Erythroblast (primary cell): ENCODE measurements around the gene SMIM20.

Source experiments
- DNase-seq, 2 experiments: peaks; one replicate each; lab custom pipeline; 2025; lab: John Stamatoyannopoulos, UW
- GATA1 ChIP-seq: IDR thresholded peaks from 2 replicates; pipeline ENCODE4 v1.6.1; 2011; ENCODE audit warnings: low read depth, mild to moderate bottlenecking, control low read depth, low read length, moderate library complexity
- POLR2A ChIP-seq: IDR thresholded peaks from 2 replicates; pipeline ENCODE4 v1.6.1; 2011; ENCODE audit warnings: mild to moderate bottlenecking, low read length

Gene SMIM20

DNA sequence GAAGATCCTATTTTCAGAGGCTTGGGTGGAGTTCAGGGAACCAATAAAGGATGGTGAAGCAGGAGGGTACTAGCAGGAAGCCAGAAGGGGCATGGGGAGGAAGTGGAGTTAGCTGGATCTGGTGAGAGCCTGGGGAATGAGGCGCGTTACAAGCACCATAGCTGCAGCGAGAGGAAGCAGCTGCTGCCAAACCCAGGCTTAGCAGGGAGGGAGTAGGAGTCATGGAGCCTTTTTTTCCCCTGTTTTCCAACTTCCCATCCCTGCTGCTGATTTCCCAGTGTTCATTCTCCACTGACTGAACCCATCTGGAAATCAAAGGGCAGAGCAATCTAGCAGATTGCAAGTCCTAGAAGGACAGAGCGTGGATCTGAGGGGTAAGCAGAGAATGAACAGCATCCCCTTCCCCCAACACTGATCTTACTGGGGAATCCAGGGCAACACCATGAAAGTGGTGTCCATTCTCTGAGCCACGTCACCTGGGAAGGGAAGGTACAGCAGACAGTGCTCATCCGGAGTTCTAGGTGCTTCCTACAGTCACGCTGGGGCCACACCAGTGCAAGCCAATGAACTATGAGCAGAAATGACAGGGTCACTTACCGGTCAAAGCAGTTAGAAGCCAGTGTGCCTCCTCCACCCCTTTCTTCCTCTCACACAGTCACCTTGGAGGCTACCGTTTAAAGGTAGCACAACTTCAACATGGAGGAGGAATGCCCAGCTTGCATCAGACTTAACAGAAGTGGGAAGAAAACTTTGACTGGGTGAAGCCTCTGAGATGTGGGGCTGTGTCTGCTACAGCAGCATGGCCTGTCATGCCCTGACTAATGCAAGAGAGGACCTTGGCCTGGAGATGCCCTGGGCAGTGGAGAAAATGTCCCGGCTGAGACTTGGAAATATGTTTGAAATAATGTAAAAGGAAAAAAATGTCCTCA, 36.7 kb downstream of the SMIM20 start:
- DNase-seq: no peak
- no peak for TF ChIP-seq GATA1

DNA sequence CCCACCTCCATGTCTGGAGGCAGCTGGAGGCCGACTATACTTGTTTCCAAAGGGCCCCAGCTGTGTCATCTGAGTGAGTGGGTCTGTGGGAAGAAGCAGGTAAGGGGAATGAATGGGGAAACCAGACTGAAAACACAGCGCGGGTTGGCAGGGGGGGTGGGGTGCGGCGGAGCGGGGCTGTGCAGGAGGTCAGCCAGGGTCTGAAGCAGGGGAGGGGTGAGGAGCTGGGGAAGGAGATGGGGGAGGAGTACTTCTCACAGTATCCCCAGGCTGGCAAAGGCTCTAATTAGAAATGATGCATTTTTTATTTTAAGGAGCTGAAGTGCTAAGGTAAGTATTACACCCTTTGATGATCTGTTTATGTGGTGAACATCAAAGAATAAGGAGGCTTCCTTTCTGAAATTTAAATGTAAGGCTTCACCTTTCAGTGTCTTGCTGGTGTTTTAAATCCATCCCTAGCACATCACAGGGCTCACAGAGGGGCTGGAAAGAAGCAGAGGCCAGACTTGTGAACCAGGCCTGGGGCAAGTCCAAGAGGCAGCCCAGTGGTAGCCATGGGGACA, 37.5 kb downstream of the SMIM20 start:
- TF ChIP-seq GATA1: no peak
- no peak for TF ChIP-seq POLR2A
- DNase-seq: no peak

- TF ChIP-seq POLR2A: no peak
- TF ChIP-seq GATA1: no peak
- DNase-seq: no peak
Observed at GRCh38 chr4:25953740-25954139, 39.7 kb downstream of the SMIM20 start.

GRCh38 chr4:25954293-25954904, 40.4 kb downstream of the SMIM20 start:
- DNase-seq: no peak
- TF ChIP-seq POLR2A: no peak
- TF ChIP-seq GATA1: no peak

GRCh38 chr4:25955705-25956104, 41.7 kb downstream of the SMIM20 start:
- no peak for DNase-seq
- TF ChIP-seq POLR2A: no peak
- TF ChIP-seq GATA1: no peak

- TF ChIP-seq GATA1 (no peak), POLR2A (no peak)
- no peak for DNase-seq
Observed at GRCh38 chr4:25956260-25956659, 42.2 kb downstream of the SMIM20 start.

DNA sequence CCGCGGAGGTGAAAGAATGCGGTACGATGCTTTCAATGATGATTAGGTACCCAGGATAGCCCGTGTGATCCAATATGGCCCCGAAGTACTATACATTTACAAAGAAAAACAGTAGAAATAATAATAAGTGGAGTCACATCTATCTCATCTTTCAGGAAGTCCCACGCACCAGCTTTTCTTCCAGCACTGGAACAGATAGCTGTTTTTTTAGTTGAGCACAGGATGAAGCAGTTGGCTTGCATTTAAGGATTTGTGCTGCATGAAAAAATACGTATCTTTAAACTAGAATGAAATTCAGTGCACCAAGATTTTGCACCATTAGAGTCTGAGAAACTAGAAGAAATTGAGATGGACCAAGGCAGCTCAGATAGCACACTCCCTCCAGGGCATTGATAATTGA, 44.1 kb downstream of the SMIM20 start:
- no peak for DNase-seq
- TF ChIP-seq GATA1 (no peak), POLR2A (no peak)

DNA sequence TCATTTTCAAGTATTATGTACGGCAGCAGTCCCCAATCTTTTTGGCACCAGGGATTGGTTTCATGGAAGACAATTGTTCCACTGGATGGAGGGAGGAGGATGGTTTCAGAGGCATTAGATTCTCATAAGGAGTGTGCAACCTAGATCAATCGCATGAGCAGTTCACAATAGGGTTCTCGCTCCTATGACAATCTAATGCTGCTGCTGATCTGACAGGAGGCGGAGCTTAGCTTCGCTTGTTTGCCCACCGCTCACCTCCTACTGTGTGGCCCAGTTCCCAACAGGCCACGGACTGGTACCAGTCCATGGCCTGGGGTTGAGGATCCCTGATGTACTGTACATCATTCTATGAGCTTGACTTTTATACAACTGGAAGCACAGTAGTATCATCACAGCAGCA, 48.4 kb downstream of the SMIM20 start:
- DNase-seq: no peak
- no peak for TF ChIP-seq POLR2A
- TF ChIP-seq GATA1: no peak

DNA sequence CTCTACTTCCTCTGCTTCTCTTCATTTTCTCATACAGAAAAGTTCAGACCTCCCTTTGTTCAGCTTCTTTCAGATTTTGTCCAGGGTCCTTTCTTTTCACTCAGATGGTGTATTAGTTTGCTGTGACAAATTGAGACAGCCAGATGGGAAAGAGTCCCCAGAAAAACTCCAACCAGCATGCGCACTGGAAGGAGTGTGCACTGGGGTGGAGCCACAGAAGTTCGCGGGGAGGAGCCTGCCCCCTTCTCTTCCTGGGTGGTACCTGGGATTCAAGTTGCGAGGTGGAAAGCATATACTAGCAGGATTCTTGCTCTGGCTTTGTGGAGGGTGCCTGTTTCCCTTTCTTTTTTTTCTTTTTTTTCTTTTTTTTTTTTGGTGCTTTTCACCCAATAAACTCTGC, 51.6 kb downstream of the SMIM20 start:
- no peak for DNase-seq
- TF ChIP-seq POLR2A (no peak), GATA1 (no peak)

DNA sequence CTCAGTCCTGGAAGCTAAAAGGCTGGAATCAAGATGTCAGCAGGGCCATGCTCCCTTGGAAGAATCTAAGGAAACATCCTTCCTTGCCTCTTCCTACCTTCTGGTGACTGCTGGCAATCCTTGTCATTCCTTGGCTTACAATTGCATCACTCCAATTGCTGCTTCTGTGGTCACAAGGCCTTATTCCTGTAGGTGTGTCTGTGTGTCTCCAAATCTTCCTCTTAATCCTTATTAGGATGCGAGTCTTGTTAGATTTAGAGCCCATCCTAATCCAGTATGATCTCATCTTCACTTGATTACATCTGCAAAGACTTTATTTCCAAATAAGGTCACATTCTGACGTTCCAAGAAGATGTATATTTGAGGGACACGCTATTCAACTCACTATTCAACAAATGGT, 52.2 kb downstream of the SMIM20 start:
- TF ChIP-seq GATA1: no peak
- no peak for TF ChIP-seq POLR2A
- DNase-seq: no peak

DNA sequence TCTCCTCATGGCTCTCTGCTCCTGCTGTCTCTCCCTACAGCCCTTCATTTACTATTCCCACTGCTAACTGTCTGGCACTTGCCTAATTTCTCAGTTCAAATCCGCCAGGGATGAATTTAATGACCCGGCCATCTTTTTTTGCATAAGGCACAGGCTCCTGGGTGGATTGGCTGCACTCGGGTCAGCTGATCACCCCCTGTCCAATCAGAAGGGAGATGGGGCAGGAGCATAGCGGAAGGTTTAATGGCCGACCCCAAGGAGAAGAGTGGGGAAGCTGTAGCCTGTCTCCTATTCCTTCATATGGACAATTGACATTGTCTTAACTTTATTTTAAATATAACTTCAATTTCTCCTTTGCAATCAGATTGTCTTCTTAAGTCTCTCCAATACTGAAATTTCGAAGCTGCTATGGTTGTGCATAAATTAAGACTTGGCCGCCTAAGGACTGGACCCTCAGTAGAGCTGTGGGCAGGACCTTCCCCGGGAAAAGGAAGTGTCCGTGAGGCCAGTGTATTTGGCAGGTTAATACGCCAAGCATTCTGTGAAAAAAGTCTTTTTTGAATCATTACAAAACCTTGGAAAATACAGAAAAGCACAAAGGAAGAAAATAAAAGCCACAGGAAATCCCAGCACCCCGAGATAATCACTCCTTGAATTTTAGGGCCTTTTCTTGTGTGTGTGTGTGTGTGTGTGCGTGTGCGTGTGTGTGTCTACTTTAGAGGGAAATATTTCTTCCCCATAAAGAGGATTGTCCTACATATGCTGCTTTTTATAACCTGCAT, 55.5 kb downstream of the SMIM20 start:
- no peak for DNase-seq

GRCh38 chr4:25970226-25970675, 56.2 kb downstream of the SMIM20 start:
- TF ChIP-seq GATA1 (no peak), POLR2A (no peak)
- DNase-seq: no peak

More for the DNA sequence above, 55.5 kb downstream of the SMIM20 start:
- TF ChIP-seq GATA1 (no peak), POLR2A (no peak)

DNA sequence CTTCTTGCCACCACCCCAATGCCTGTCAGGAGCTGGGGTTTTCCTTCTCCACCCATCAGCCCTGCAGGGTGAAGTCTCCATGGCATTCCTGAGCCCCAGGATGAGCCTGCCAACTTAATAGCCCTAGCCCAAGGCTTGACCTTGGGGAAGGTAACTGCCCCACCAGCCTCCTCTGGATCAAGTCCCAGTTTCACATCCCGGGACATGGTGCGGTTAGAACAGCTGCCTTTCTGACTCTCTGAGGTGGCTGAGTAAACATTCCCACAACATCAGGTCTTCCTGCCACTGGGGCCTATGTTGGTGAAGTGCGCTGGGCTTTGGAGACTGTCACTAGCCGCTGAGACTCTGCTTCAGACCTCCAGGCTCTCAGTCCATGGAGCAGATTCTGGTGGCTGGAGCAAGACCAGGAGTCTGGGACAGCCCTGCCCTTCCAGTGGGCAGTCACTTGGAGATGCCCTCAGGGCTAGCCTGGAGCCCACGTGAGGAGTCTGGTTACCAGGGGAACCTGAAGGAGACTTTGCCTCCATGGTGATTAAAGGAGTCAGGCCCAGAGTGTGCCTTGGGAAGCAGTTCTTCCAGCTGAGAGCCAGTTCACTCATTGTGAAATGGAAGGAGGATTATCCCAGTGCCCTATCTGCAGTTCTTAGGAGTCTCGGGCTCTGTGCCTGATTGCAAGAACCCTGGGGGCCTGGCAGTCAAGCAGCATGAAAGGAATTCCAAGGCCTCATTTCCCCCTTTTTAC, 56.8 kb downstream of the SMIM20 start:
- no peak for DNase-seq
- no peak for TF ChIP-seq GATA1
- TF ChIP-seq POLR2A: no peak
